ENCODE data around the gene GRID1. TPM values are rescaled to one million over a fixed set of nuclear protein-coding genes. Genes with fewer than 3 reads are reported as not detected.

GRID1 gene
- total and polyA plus RNA-seq, 5 donors = 0.06 to 1.8 (median 0.29) TPM

GRCh38 chr10:86209726-86210125, 156.9 kb downstream of the GRID1 start:
- ATAC-seq (no peak), DNase-seq (no peak)
- H3K4me1 ChIP-seq (ENCODE audit: control insufficient read depth, insufficient read depth, low read length) = no peaks in the 10 kb centered on the region
- intact Hi-C loops (cut with DNase I) = no loop called here
- H3K27ac ChIP-seq (ENCODE audit: low read length) = no peak overlapping the region
- H3K9me3 ChIP-seq (ENCODE audit: control insufficient read depth, low read length) = no peaks in the 10 kb centered on the region
- WGBS = 87% methylated on average over 1 of the region's 1 CpG
- no peak overlapping the region for H3K4me3 ChIP-seq (ENCODE audit: low read length)
- no peaks in the 10 kb centered on the region for H3K27me3 ChIP-seq (ENCODE audit: control insufficient read depth, insufficient read depth)

GRCh38 chr10:86207226-86207625, 159.4 kb downstream of the GRID1 start:
- intact Hi-C loops (cut with DNase I) = no loop called here

GRCh38 chr10:86206240-86206579, 160.4 kb downstream of the GRID1 start:
- 93% methylated on average over 18 of the region's 18 CpGs for WGBS
- no peak for ATAC-seq
- intact Hi-C loops (cut with DNase I) = no loop called here
- Histone ChIP-seq H3K4me3 (ENCODE audit: low read length) (no peak overlapping the region), H3K27me3 (ENCODE audit: control insufficient read depth, insufficient read depth) (no peaks in the 10 kb centered on the region), H3K9me3 (ENCODE audit: control insufficient read depth, low read length) (no peaks in the 10 kb centered on the region), H3K27ac (ENCODE audit: low read length) (no peak overlapping the region), H3K4me1 (ENCODE audit: control insufficient read depth, insufficient read depth, low read length) (no peaks in the 10 kb centered on the region)
- DNase-seq = no peak

More at GRCh38 chr10:86207226-86207625, 159.4 kb downstream of the GRID1 start:
- 90% methylated on average over 12 of the region's 12 CpGs for WGBS
- H3K27ac ChIP-seq (ENCODE audit: low read length) = no peak overlapping the region
- H3K9me3 ChIP-seq (ENCODE audit: control insufficient read depth, low read length) = no peaks in the 10 kb centered on the region
- no peaks in the 10 kb centered on the region for H3K4me1 ChIP-seq (ENCODE audit: control insufficient read depth, insufficient read depth, low read length)
- no peaks in the 10 kb centered on the region for H3K27me3 ChIP-seq (ENCODE audit: control insufficient read depth, insufficient read depth)
- no peak for ATAC-seq
- H3K4me3 ChIP-seq (ENCODE audit: low read length) = no peak overlapping the region
- DNase-seq = no peak

- Histone ChIP-seq H3K27me3 (ENCODE audit: control insufficient read depth, insufficient read depth) (no peaks in the 10 kb centered on the region), H3K9me3 (ENCODE audit: control insufficient read depth, low read length) (no peaks in the 10 kb centered on the region), H3K4me3 (ENCODE audit: low read length) (no peak overlapping the region), H3K27ac (ENCODE audit: low read length) (no peak overlapping the region), H3K4me1 (ENCODE audit: control insufficient read depth, insufficient read depth, low read length) (no peaks in the 10 kb centered on the region)
- intact Hi-C loops (cut with DNase I) = no loop called here
- DNase-seq (no peak), ATAC-seq (no peak)
- WGBS = 69% methylated on average over 7 of the region's 7 CpGs
These were observed 161.0 kb downstream of the GRID1 start for GRCh38 chr10:86205306-86206239.

- WGBS = 85% methylated on average over 9 of the region's 9 CpGs
- H3K4me1 ChIP-seq (ENCODE audit: control insufficient read depth, insufficient read depth, low read length) = no peaks in the 10 kb centered on the region
- H3K27ac ChIP-seq (ENCODE audit: low read length) = no peak overlapping the region
- H3K9me3 ChIP-seq (ENCODE audit: control insufficient read depth, low read length) = no peaks in the 10 kb centered on the region
- intact Hi-C loops (cut with DNase I) = no loop called here
- DNase-seq (no peak), ATAC-seq (no peak)
- no peaks in the 10 kb centered on the region for H3K27me3 ChIP-seq (ENCODE audit: control insufficient read depth, insufficient read depth)
- H3K4me3 ChIP-seq (ENCODE audit: low read length) = no peak overlapping the region
These were observed 161.9 kb downstream of the GRID1 start for GRCh38 chr10:86204421-86205305.

GRCh38 chr10:86203162-86203905, 163.3 kb downstream of the GRID1 start:
- intact Hi-C loops (cut with DNase I) = no loop called here
- Histone ChIP-seq H3K4me3 (ENCODE audit: low read length) (no peak overlapping the region), H3K9me3 (ENCODE audit: control insufficient read depth, low read length) (no peaks in the 10 kb centered on the region), H3K27me3 (ENCODE audit: control insufficient read depth, insufficient read depth) (no peaks in the 10 kb centered on the region), H3K4me1 (ENCODE audit: control insufficient read depth, insufficient read depth, low read length) (no peaks in the 10 kb centered on the region), H3K27ac (ENCODE audit: low read length) (no peak overlapping the region)
- DNase-seq (no peak), ATAC-seq (no peak)
- 52% methylated on average over 11 of the region's 11 CpGs for WGBS

GRCh38 chr10:86202226-86202735, 164.3 kb downstream of the GRID1 start:
- no peaks in the 10 kb centered on the region for H3K27me3 ChIP-seq (ENCODE audit: control insufficient read depth, insufficient read depth)
- intact Hi-C loops (cut with DNase I) = no loop called here
- H3K27ac ChIP-seq (ENCODE audit: low read length) = no peak overlapping the region
- DNase-seq = no peak
- no peaks in the 10 kb centered on the region for H3K4me1 ChIP-seq (ENCODE audit: control insufficient read depth, insufficient read depth, low read length)
- no peaks in the 10 kb centered on the region for H3K9me3 ChIP-seq (ENCODE audit: control insufficient read depth, low read length)
- 89% methylated on average over 5 of the region's 5 CpGs for WGBS
- no peak for ATAC-seq
- no peak overlapping the region for H3K4me3 ChIP-seq (ENCODE audit: low read length)

- H3K27ac ChIP-seq (ENCODE audit: low read length) = no peak overlapping the region
- no peak overlapping the region for H3K4me3 ChIP-seq (ENCODE audit: low read length)
- no peaks in the 10 kb centered on the region for H3K4me1 ChIP-seq (ENCODE audit: control insufficient read depth, insufficient read depth, low read length)
- H3K27me3 ChIP-seq (ENCODE audit: control insufficient read depth, insufficient read depth) = no peaks in the 10 kb centered on the region
- WGBS = 78% methylated on average over 1 of the region's 1 CpG
- intact Hi-C loops (cut with DNase I) = no loop called here
- DNase-seq (no peak), ATAC-seq (no peak)
- H3K9me3 ChIP-seq (ENCODE audit: control insufficient read depth, low read length) = no peaks in the 10 kb centered on the region
These were observed 165.7 kb downstream of the GRID1 start for GRCh38 chr10:86200867-86201266.

- no peak for DNase-seq
- Histone ChIP-seq H3K4me1 (ENCODE audit: control insufficient read depth, insufficient read depth, low read length) (no peaks in the 10 kb centered on the region), H3K4me3 (ENCODE audit: low read length) (no peak overlapping the region), H3K27ac (ENCODE audit: low read length) (no peak overlapping the region), H3K27me3 (ENCODE audit: control insufficient read depth, insufficient read depth) (no peaks in the 10 kb centered on the region), H3K9me3 (ENCODE audit: control insufficient read depth, low read length) (no peaks in the 10 kb centered on the region)
- ATAC-seq = no peak
- 74% methylated on average over 1 of the region's 1 CpG for WGBS
- intact Hi-C loops (cut with DNase I) = no loop called here
These were observed 166.3 kb downstream of the GRID1 start for GRCh38 chr10:86200269-86200668.

GRCh38 chr10:86199041-86199440, 167.6 kb downstream of the GRID1 start:
- Histone ChIP-seq H3K27me3 (ENCODE audit: control insufficient read depth, insufficient read depth) (no peaks in the 10 kb centered on the region), H3K4me1 (ENCODE audit: control insufficient read depth, insufficient read depth, low read length) (no peaks in the 10 kb centered on the region), H3K27ac (ENCODE audit: low read length) (no peak overlapping the region), H3K9me3 (ENCODE audit: control insufficient read depth, low read length) (no peaks in the 10 kb centered on the region), H3K4me3 (ENCODE audit: low read length) (no peak overlapping the region)
- intact Hi-C loops (cut with DNase I) = no loop called here
- no peak for DNase-seq
- ATAC-seq = no peak
- WGBS = 69% methylated on average over 1 of the region's 1 CpG
